Ishikawa (cell line): Measurements from ENCODE around the gene CHCHD5.

Experiments
- CEBPB ChIP-seq: IDR thresholded peaks from 2 replicates; pipeline ENCODE4 v1.6.1; 2012
- CREB1 ChIP-seq: IDR thresholded peaks from 2 replicates; pipeline ENCODE4 v1.6.1; 2012; ENCODE audit warnings: low read depth
- EGR1 ChIP-seq: IDR thresholded peaks from 2 replicates; pipeline ENCODE4 v1.6.1; 2012
- EP300 ChIP-seq: IDR thresholded peaks from 2 replicates; pipeline ENCODE4 v1.6.1; 2012; ENCODE audit warnings: borderline replicate concordance
- FOXM1 ChIP-seq: IDR thresholded peaks from 2 replicates; pipeline ENCODE4 v1.6.1; 2012; ENCODE audit warnings: low read depth, borderline replicate concordance
- NFIC ChIP-seq: IDR thresholded peaks from 2 replicates; pipeline ENCODE4 v1.6.1; 2012
- RAD21 ChIP-seq: IDR thresholded peaks from 2 replicates; pipeline ENCODE4 v1.6.1; 2012; ENCODE audit warnings: low read depth
- TAF1 ChIP-seq: IDR thresholded peaks from 2 replicates; pipeline ENCODE4 v1.6.1; 2012; ENCODE audit warnings: low read depth, mild to moderate bottlenecking
- TCF12 ChIP-seq: IDR thresholded peaks from 2 replicates; pipeline ENCODE4 v1.6.1; 2012; ENCODE audit warnings: low read depth
- TEAD4 ChIP-seq: IDR thresholded peaks from 2 replicates; pipeline ENCODE4 v1.6.1; 2012
- YY1 ChIP-seq: IDR thresholded peaks from 2 replicates; pipeline ENCODE4 v1.6.1; 2012; ENCODE audit warnings: low read depth
- ZBTB7A ChIP-seq: IDR thresholded peaks from 2 replicates; pipeline ENCODE4 v1.6.1; 2012; ENCODE audit warnings: low read depth
- TF ChIP-seq, protein P1 (sequence below): IDR thresholded peaks from 2 replicates; pipeline ENCODE4 v1.6.1; 2012; ENCODE audit warnings: low read depth, mild to moderate bottlenecking
- TF ChIP-seq, protein P2 (sequence below): IDR thresholded peaks from 2 replicates; pipeline ENCODE4 v1.6.1; 2012
- TF ChIP-seq, protein P3 (sequence below): IDR thresholded peaks from 2 replicates; pipeline ENCODE4 v1.6.1; 2012

Gene CHCHD5

DNA sequence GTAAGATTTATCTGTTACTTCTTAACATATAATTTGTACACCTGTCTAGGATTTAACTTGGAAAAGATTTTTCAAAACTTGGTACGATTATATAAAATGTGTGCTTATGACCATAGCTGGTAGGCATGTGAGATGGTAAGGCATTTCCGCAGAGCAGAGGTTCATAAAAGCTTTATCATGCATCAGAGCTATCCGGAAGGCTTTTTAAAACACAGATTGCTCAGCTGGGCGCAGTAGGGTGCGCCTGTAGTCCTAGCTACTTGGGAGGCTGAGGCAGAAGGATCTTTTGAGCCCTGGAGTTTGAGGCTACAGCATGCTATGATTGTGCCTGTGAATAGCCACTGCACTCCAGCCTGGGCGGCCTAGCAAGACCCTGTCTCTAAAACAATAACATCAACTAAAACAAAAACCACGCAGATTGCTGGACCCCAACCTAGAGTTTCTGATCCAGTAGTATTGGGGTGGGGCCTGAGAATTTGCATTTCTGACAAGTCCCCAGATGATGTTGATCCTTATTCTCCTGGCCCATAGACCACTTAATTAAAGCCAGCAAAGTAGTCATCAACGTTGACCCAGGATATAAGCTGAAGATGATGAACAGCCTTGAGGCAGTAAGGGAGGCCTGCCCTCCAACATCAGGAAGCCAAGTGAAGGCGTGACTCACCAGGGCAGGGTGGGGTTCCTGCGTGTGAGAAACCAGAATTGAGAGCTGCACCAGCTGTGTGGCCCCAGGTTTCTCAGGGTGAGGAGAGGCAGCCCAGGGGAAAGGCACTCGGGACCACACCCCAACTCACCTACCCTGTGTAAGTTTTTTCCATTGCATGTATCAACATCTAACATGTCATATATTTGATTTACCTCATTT lies 39.7 kb downstream of the CHCHD5 start:
- TF ChIP-seq YY1 (no peak), ZBTB7A (no peak), TCF12 (no peak), RAD21 (no peak)

DNA sequence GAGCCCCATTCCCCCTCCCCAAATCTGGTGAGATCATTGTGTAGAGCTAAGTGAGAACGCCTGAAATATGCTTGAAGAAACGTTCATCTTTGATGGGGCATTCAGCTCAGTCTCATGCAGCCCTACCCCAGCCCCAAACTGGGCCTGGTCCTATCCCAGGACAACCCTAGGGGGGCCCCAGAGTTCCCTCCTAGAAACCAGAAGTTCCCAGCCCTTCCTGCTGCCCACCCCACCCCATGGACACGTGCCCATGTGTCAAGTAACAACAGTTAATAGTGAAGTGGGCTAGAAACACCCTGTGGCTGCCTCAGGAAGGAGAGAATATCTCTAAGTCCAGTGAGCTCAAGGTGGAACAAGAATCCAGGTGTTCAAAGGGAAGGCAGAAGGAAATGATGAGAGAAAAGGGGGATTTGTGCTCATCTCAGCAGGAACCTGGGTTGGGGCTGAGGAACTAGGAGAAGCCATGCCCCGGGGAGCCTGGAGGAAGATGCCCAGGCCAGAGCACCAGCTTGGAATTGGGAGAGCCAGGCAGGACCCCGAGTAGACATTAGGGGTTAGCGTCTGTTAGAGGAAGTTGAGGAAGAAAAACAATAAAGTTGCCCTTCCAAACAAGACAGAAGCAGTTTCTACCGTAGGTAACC lies 41.2 kb downstream of the CHCHD5 start:
- TF ChIP-seq EP300 = no peak

DNA sequence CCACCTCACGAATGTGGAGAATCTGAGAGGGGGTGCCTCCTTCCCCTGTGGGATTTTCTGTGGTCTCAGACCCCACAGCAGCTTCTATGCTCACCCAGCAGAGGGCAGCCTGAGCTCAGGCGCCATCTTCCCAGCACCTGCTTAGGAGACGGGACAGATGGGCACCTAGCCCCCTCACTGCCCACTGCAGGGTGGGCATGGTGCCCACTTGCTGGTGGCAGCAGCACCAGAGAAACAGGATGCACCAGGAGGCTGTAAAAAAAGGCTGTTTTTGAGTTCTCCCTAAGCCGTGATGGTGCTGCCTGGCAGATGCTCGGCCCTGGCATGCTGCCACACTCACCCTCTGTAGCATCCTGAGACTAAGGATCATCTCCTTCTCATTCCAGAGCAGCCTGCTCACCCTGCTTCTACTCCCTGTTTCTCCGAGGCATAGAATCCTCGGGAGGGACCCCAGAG lies 42.2 kb downstream of the CHCHD5 start:
- peak; percentile 73 for TF ChIP-seq YY1
- TF ChIP-seq, protein P1, sequence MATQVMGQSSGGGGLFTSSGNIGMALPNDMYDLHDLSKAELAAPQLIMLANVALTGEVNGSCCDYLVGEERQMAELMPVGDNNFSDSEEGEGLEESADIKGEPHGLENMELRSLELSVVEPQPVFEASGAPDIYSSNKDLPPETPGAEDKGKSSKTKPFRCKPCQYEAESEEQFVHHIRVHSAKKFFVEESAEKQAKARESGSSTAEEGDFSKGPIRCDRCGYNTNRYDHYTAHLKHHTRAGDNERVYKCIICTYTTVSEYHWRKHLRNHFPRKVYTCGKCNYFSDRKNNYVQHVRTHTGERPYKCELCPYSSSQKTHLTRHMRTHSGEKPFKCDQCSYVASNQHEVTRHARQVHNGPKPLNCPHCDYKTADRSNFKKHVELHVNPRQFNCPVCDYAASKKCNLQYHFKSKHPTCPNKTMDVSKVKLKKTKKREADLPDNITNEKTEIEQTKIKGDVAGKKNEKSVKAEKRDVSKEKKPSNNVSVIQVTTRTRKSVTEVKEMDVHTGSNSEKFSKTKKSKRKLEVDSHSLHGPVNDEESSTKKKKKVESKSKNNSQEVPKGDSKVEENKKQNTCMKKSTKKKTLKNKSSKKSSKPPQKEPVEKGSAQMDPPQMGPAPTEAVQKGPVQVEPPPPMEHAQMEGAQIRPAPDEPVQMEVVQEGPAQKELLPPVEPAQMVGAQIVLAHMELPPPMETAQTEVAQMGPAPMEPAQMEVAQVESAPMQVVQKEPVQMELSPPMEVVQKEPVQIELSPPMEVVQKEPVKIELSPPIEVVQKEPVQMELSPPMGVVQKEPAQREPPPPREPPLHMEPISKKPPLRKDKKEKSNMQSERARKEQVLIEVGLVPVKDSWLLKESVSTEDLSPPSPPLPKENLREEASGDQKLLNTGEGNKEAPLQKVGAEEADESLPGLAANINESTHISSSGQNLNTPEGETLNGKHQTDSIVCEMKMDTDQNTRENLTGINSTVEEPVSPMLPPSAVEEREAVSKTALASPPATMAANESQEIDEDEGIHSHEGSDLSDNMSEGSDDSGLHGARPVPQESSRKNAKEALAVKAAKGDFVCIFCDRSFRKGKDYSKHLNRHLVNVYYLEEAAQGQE = no peak
- peak; percentile 89 for TF ChIP-seq RAD21
- TF ChIP-seq ZBTB7A = no peak
- TF ChIP-seq NFIC = no peak

DNA sequence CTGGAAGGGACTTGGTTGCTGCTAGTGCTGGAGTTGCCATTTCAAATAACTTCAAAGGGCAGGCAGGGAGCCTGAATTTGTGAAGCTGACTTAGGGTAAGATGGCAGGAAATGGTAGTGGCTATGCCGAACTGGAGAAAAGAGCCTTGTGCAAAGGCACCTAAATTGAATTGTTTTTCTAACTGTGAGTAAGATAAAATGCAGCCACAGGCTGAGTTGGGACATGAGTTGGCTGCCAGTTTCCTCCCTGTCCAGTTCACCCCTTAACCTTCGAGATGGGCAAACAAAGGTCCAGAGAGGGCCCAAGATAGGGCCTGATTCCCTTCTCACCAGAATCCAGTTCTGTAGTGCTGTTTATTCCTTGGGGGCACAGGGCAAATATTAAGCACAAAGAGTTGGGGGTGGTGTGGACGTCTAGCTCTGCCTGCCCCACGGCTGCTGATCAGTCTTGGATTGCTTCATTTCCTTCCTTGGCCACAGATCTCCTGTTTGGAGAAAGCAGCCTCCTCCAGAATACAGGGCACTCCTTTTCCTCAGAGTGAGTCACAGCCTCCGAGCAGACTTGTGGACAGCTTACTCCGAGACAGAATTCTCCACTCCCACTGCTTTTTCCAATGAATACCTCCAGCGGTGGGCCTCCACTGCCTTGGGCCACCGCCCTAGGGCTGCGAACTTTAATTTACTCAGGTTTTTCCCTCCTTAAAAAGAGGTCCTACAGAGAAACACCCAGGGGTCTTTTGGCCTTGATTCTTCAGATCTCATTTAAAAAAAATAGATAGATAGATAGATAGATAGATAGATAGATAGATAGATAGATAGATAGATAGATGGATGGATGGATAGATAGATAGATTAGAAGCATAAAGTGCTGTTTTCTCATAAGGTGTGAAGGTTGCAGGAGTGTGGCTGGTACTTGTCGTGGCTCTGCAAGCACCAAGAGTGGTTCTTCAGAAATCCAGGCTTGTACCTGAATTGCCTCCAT lies 42.9 kb downstream of the CHCHD5 start:
- TF ChIP-seq YY1 = no peak
- TF ChIP-seq TCF12 = no peak
- TF ChIP-seq, protein P2, sequence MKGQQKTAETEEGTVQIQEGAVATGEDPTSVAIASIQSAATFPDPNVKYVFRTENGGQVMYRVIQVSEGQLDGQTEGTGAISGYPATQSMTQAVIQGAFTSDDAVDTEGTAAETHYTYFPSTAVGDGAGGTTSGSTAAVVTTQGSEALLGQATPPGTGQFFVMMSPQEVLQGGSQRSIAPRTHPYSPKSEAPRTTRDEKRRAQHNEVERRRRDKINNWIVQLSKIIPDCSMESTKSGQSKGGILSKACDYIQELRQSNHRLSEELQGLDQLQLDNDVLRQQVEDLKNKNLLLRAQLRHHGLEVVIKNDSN = no peak
- no peak for TF ChIP-seq RAD21

DNA sequence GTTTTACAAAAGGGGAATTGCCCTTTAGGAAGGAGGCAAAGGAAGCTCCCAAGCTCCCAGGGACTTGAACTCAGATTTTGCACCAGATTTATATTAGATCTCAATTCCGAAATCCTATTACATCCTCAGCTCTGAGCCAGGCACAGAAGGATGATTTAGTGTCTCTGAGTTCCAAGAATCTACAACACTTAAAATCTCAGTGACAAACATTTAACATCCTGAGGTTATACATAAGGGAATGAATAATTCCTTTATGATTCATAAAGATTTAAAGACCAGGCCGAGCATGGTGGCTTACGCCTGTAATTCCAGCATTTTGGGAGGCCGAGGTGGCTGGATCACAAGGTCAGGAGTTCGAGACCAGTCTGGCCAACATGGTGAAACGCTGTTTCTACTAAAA lies 44.8 kb downstream of the CHCHD5 start:
- TF ChIP-seq FOXM1 = no peak
- TF ChIP-seq, protein P3, sequence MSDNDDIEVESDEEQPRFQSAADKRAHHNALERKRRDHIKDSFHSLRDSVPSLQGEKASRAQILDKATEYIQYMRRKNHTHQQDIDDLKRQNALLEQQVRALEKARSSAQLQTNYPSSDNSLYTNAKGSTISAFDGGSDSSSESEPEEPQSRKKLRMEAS = no peak
- TF ChIP-seq CREB1 = no peak
- no peak for TF ChIP-seq TAF1
- TF ChIP-seq YY1 = no peak
- no peak for TF ChIP-seq NFIC
- no peak for TF ChIP-seq ZBTB7A
- no peak for TF ChIP-seq EP300
- TF ChIP-seq CEBPB = no peak
- no peak for TF ChIP-seq RAD21
- TF ChIP-seq EGR1 = no peak
- TF ChIP-seq, protein P2 = no peak
- no peak for TF ChIP-seq TCF12
- no peak for TF ChIP-seq TEAD4
- TF ChIP-seq, protein P1 = no peak

DNA sequence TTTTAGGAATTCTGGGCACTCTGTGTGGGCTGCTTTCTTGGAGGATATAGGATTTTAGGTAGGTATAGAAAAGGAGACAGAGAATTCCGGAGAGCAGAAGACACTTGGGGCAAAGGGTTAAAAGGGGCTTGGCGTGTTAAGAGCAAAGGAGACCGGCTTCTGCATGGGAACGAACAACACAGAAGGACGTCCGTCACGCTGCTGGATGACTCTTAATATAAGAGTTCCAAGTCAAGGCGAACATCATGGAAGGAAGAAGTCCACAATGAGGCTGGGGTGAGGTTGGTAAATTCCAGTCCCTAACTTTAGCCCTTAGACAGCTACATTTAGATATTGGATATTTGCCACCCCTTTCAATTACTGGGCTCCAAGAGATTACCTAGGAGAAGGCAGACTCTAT lies 45.4 kb downstream of the CHCHD5 start:
- TF ChIP-seq NFIC = no peak
- TF ChIP-seq EP300 = no peak
